Esophagus (tissue), 2 donors: ENCODE measurements around the gene GJC2. TPM values are rescaled to one million over a fixed set of nuclear protein-coding genes. Genes with fewer than 3 reads are reported as not detected.

Source experiments
- H3K27ac ChIP-seq, 2 donors: one replicate each; pipeline ENCODE4 v1.5.1; 2013; ENCODE audit warnings: low read depth in 2 of 2, mild to moderate bottlenecking in 2 of 2, inconsistent platforms in 1 of 2, low read length in 1 of 2, moderate library complexity in 1 of 2
- H3K27me3 ChIP-seq, 2 donors: one replicate each; pipeline ENCODE4 v1.6.1; 2013; ENCODE audit warnings: low read length in 2 of 2, control low read depth in 1 of 2, mild to moderate bottlenecking in 1 of 2; ENCODE audit not compliant: insufficient read depth in 2 of 2, control insufficient read depth in 1 of 2
- H3K36me3 ChIP-seq, 2 donors: one replicate each; pipeline ENCODE4 v1.6.1; 2013; ENCODE audit warnings: low read length in 1 of 2; ENCODE audit not compliant: control insufficient read depth in 2 of 2, insufficient read depth in 2 of 2
- H3K4me1 ChIP-seq, 2 donors: one replicate each; pipeline ENCODE4 v1.6.1; 2013; ENCODE audit warnings: low read length in 1 of 2; ENCODE audit not compliant: control insufficient read depth in 2 of 2, insufficient read depth in 2 of 2
- H3K4me3 ChIP-seq, 2 donors: one replicate each; pipeline ENCODE4 v1.5.1; 2013; ENCODE audit warnings: low read length in 2 of 2, mild to moderate bottlenecking in 2 of 2, low read depth in 1 of 2, moderate library complexity in 1 of 2
- H3K9me3 ChIP-seq, 2 donors: one replicate each; pipeline ENCODE4 v1.6.1; 2013; ENCODE audit warnings: mild to moderate bottlenecking in 2 of 2, low read depth in 1 of 2, low read length in 1 of 2, moderate library complexity in 1 of 2; ENCODE audit not compliant: control insufficient read depth in 2 of 2, insufficient read depth in 1 of 2
- WGBS, 2 donors: extraction: QIAGEN DNeasy Blood & Tissue Kit; methylation state at CpG; one replicate each; pipeline ENCODE4 v1.1.7; 2013; 5-methylcytosine and 5-hydroxymethylcytosine counted together
- polyA plus RNA-seq, 2 donors: library from polyadenylated mRNA; stranded (reverse); fragments of 200-250 nt; gene quantifications; one replicate each; pipeline ENCODE4 v1.2.3, GENCODE V29; 2013
- donor health status: healthy with polysubstance abuse.
- donor health status: Bipolar disorder and iron deficiency.

Gene GJC2
- polyA plus RNA-seq = under 1 TPM; 0.57 to 0.64 TPM

- H3K27me3 ChIP-seq = no peaks in the 10 kb centered on the region
- peak within 1 kb of the TSS; percentile 66 to 77 for H3K27ac ChIP-seq
- WGBS, 2 donors = 30 to 38% methylated on average over 16 to 17 of the region's 17 CpGs
- H3K4me3 ChIP-seq = no peak within 1 kb of the TSS
- peaks cover 3 to 46% of the 10 kb centered on the region in 2 donors for H3K4me1 ChIP-seq
- H3K36me3 ChIP-seq = peaks cover 17 to 42% of the 10 kb centered on the region in 2 donors
- H3K9me3 ChIP-seq = no peaks in the 10 kb centered on the region
Measured at GRCh38 chr1:228149406-228150119, at the start of gene GJC2. TSS of gene GJC2 (plus strand) at chr1:228149930. CDS start at chr1:228157759, 7,829 bp downstream.

- WGBS, 2 donors = 72 to 74% methylated on average over 12 of the region's 12 CpGs
- H3K36me3 ChIP-seq = peaks cover 5 to 42% of the 10 kb centered on the region in 2 donors
- H3K9me3 ChIP-seq = no peaks in the 10 kb centered on the region
- peak overlapping the region in 1 of 2 donors; percentile 73 for H3K27ac ChIP-seq
- no peak overlapping the region for H3K4me3 ChIP-seq
- peaks cover 9 to 10% of the 10 kb centered on the region in 2 donors for H3K4me1 ChIP-seq
- H3K27me3 ChIP-seq = no peaks in the 10 kb centered on the region
Measured at GRCh38 chr1:228100822-228101613, 48.7 kb upstream of the GJC2 start.

- Histone ChIP-seq H3K9me3 (no peaks in the 10 kb centered on the region), H3K4me1 (peaks cover 8 to 10% of the 10 kb centered on the region in 2 donors), H3K27ac (peak overlapping the region in 1 of 2 donors; percentile 73), H3K36me3 (peaks cover 7 to 44% of the 10 kb centered on the region in 2 donors), H3K4me3 (peak overlapping the region; percentile 71 to 87), H3K27me3 (no peaks in the 10 kb centered on the region)
- 29 to 34% methylated on average over 15 of the region's 15 CpGs for WGBS, 2 donors
Measured at GRCh38 chr1:228101614-228101993, 48.1 kb upstream of the GJC2 start.

- WGBS, 2 donors = 3 to 4% methylated on average over 54 to 73 of the region's 73 CpGs
- H3K4me3 ChIP-seq = peak overlapping the region; percentile 71 to 87
- H3K27me3 ChIP-seq = no peaks in the 10 kb centered on the region
- H3K27ac ChIP-seq = peak overlapping the region; percentile 92 to 99
- H3K9me3 ChIP-seq = no peaks in the 10 kb centered on the region
- H3K36me3 ChIP-seq = peaks cover 7 to 40% of the 10 kb centered on the region in 2 donors
- H3K4me1 ChIP-seq = peaks cover 7 to 8% of the 10 kb centered on the region in 2 donors
Measured at GRCh38 chr1:228101994-228102790, 47.5 kb upstream of the GJC2 start.

- Histone ChIP-seq H3K4me3 (peak within 1 kb of the TSS; percentile 71 to 87), H3K27me3 (no peaks in the 10 kb centered on the region), H3K27ac (peak within 1 kb of the TSS; percentile 92 to 99), H3K9me3 (no peaks in the 10 kb centered on the region), H3K4me1 (peaks cover 5 to 8% of the 10 kb centered on the region in 2 donors), H3K36me3 (peaks cover 7 to 37% of the 10 kb centered on the region in 2 donors)
- 0% methylated on average over 77 to 104 of the region's 104 CpGs for WGBS, 2 donors
Measured at GRCh38 chr1:228102791-228103620, 46.7 kb upstream of the GJC2 start, which contains the start of gene C1orf35. TSS of gene C1orf35 (minus strand) at chr1:228103325. CDS start at chr1:228103227, 98 bp downstream.

- 63 to 67% methylated on average over 7 of the region's 7 CpGs for WGBS, 2 donors
- Histone ChIP-seq H3K27me3 (no peaks in the 10 kb centered on the region), H3K9me3 (no peaks in the 10 kb centered on the region), H3K27ac (no peak overlapping the region), H3K36me3 (peaks cover 7 to 23% of the 10 kb centered on the region in 2 donors), H3K4me3 (no peak overlapping the region), H3K4me1 (peaks cover 8% of the 10 kb centered on the region in 2 donors)
Measured at GRCh38 chr1:228104526-228105269, 45.0 kb upstream of the GJC2 start.

GRCh38 chr1:228105270-228105995 is 44.3 kb upstream of the GJC2 start:
- Histone ChIP-seq H3K4me3 (no peak overlapping the region), H3K27ac (no peak overlapping the region), H3K36me3 (peaks cover 7 to 19% of the 10 kb centered on the region in 2 donors), H3K9me3 (no peaks in the 10 kb centered on the region), H3K27me3 (no peaks in the 10 kb centered on the region), H3K4me1 (peaks cover 8% of the 10 kb centered on the region in 2 donors)
- WGBS, 2 donors = 80 to 85% methylated on average over 9 of the region's 9 CpGs
